Osteocyte (in vitro differentiated cells): ENCODE data around the gene FALEC. TPM values are rescaled to one million over a fixed set of nuclear protein-coding genes. Genes with fewer than 3 reads are reported as not detected.

Experiments
- DNase-seq: peaks from one replicate; pipeline ENCODE4 v3.0.0; 2021; ENCODE audit warnings: mixed read lengths; ENCODE audit not compliant: unreplicated experiment; ENCODE audit errors: extremely low spot score
- H3K27ac Mint-ChIP-seq: one replicate; pipeline ENCODE4 v1.8.0; 2021; ENCODE audit warnings: mild to moderate bottlenecking, mixed read lengths; ENCODE audit not compliant: unreplicated experiment
- H3K27me3 Mint-ChIP-seq: one replicate; pipeline ENCODE4 v1.8.0; 2021; ENCODE audit warnings: mixed read lengths; ENCODE audit not compliant: unreplicated experiment
- H3K36me3 Mint-ChIP-seq: one replicate; pipeline ENCODE4 v1.8.0; 2021; ENCODE audit warnings: mixed read lengths; ENCODE audit not compliant: unreplicated experiment
- H3K4me1 Mint-ChIP-seq: one replicate; pipeline ENCODE4 v1.8.0; 2021; ENCODE audit warnings: mixed read lengths; ENCODE audit not compliant: unreplicated experiment
- H3K4me3 Mint-ChIP-seq: one replicate; pipeline ENCODE4 v1.8.0; 2021; ENCODE audit warnings: mild to moderate bottlenecking, moderate library complexity, mixed read lengths; ENCODE audit not compliant: unreplicated experiment
- H3K9me3 Mint-ChIP-seq: one replicate; pipeline ENCODE4 v1.8.0; 2021; ENCODE audit warnings: mixed read lengths; ENCODE audit not compliant: unreplicated experiment
- microRNA-seq: library from miRNA; unstranded; fragments of <30 nt; microRNA quantifications from one replicate; pipeline ENCODE4 v1.1.0, GENCODE V29; 2020; ENCODE audit not compliant: unreplicated experiment
- total RNA-seq: library from RNA; stranded (reverse); gene quantifications from 2 replicates; pipeline ENCODE4 v1.2.1, GENCODE V29; 2021
- TF ChIP-seq, protein P1 (sequence below): fragments of 200-600 bp; sonication (generic); IDR thresholded peaks from 2 replicates; pipeline ENCODE4 v1.5.0; 2021; ENCODE audit warnings: antibody characterized with exemption, mild to moderate bottlenecking, moderate library complexity

FALEC gene
- total RNA-seq, 1 donor from 2014 or later = not detected

DNA sequence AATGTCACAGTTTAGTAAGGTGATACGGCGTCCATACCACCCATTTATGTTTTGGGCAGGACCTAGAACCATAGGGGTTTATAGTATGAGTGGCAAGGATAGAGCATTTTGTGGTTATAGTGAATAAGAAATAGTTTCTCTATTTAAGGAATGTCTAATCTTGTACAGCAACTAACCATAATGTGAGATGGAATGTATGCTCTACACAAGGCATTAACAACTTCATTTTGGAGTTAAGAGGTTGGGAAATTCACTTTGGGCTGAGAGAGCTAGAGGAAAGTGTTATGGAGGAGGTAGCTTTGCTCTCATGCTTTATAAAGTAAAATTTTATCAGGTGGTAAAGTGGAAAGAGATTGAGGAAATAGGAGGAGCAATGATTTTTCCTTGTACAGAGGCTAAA, 66.8 kb downstream of the FALEC start:
- no peak overlapping the region for H3K4me3 Mint-ChIP-seq
- H3K9me3 Mint-ChIP-seq = no peaks in the 10 kb centered on the region
- H3K4me1 Mint-ChIP-seq = peaks cover 15% of the 10 kb centered on the region
- TF ChIP-seq, protein P1, sequence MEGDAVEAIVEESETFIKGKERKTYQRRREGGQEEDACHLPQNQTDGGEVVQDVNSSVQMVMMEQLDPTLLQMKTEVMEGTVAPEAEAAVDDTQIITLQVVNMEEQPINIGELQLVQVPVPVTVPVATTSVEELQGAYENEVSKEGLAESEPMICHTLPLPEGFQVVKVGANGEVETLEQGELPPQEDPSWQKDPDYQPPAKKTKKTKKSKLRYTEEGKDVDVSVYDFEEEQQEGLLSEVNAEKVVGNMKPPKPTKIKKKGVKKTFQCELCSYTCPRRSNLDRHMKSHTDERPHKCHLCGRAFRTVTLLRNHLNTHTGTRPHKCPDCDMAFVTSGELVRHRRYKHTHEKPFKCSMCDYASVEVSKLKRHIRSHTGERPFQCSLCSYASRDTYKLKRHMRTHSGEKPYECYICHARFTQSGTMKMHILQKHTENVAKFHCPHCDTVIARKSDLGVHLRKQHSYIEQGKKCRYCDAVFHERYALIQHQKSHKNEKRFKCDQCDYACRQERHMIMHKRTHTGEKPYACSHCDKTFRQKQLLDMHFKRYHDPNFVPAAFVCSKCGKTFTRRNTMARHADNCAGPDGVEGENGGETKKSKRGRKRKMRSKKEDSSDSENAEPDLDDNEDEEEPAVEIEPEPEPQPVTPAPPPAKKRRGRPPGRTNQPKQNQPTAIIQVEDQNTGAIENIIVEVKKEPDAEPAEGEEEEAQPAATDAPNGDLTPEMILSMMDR = no peak
- no peaks in the 10 kb centered on the region for H3K27me3 Mint-ChIP-seq
- H3K36me3 Mint-ChIP-seq = peaks cover 18% of the 10 kb centered on the region
- peak overlapping the region; percentile 64 for H3K27ac Mint-ChIP-seq
- DNase-seq = no peak

Small RNA genes lying within 50 kb of the gene (microRNA-seq; reads per million reads assigned to microRNA genes)
- not detected for gene MIR4257
- not detected for gene MIR6878

Other genes starting within 250 kb of the FALEC start
- 138 and 147 TPM in 2 replicates for gene APH1A, start 246.7 kb upstream of the FALEC start, total RNA-seq
- 49.9 and 55.6 TPM in 2 replicates for gene C1orf54, start 243.0 kb upstream of the FALEC start, total RNA-seq
- gene CIART, start 233.2 kb upstream of the FALEC start, total RNA-seq = 3.4 and 5.3 TPM in 2 replicates
- 76.0 and 81.5 TPM in 2 replicates for gene MRPS21, start 221.9 kb upstream of the FALEC start, total RNA-seq
- gene PRPF3, start 194.2 kb upstream of the FALEC start, total RNA-seq = 55.0 and 55.2 TPM in 2 replicates
- gene RPRD2, start 151.6 kb upstream of the FALEC start, total RNA-seq = 29.9 and 31.7 TPM in 2 replicates
- gene TARS2, start 28.3 kb upstream of the FALEC start, total RNA-seq = 18.8 and 23.2 TPM in 2 replicates
- 17.4 and 19.8 TPM in 2 replicates for gene ECM1, start 7.6 kb upstream of the FALEC start, total RNA-seq
- 2.3 and 2.6 TPM in 2 replicates for gene ADAMTSL4, start 33.7 kb downstream of the FALEC start, total RNA-seq
- gene MCL1, start 63.9 kb downstream of the FALEC start, total RNA-seq = 275 and 296 TPM in 2 replicates
- gene ENSA, start 113.9 kb downstream of the FALEC start, total RNA-seq = 111 and 116 TPM in 2 replicates
- gene GOLPH3L, start 181.4 kb downstream of the FALEC start, total RNA-seq = 26.6 and 27.4 TPM in 2 replicates
- gene HORMAD1, start 205.1 kb downstream of the FALEC start, total RNA-seq = not detected in 2 replicates